Neural crest cell (in vitro differentiated cells): ENCODE measurements around the gene APOH. TPM values are rescaled to one million over a fixed set of nuclear protein-coding genes. Genes with fewer than 3 reads are reported as not detected.

Experiments used
- DNase-seq: peaks from one replicate; pipeline ENCODE4 v3.0.0; 2021; ENCODE audit warnings: low read depth, mixed read lengths, low spot score
- H3K27ac Mint-ChIP-seq: one replicate; pipeline ENCODE4 v1.8.0; 2021; ENCODE audit warnings: mild to moderate bottlenecking, mixed read lengths; ENCODE audit not compliant: unreplicated experiment
- H3K27me3 Mint-ChIP-seq: 2 replicates; pipeline ENCODE4 v1.8.0; 2021; ENCODE audit warnings: low read depth, mild to moderate bottlenecking, mixed read lengths
- H3K36me3 Mint-ChIP-seq: 2 replicates; pipeline ENCODE4 v1.8.0; 2021; ENCODE audit warnings: low read depth, mild to moderate bottlenecking, mixed read lengths
- H3K4me1 Mint-ChIP-seq: 2 replicates; pipeline ENCODE4 v1.8.0; 2021; ENCODE audit warnings: mixed read lengths
- H3K4me3 Mint-ChIP-seq: one replicate; pipeline ENCODE4 v1.8.0; 2021; ENCODE audit warnings: mild to moderate bottlenecking, mixed read lengths
- H3K9me3 Mint-ChIP-seq: 2 replicates; pipeline ENCODE4 v1.8.0; 2021; ENCODE audit warnings: mixed read lengths
- total RNA-seq: library from RNA; stranded (reverse); gene quantifications from 2 replicates; pipeline ENCODE4 v1.2.1, GENCODE V29; 2021
- TF ChIP-seq, protein P1 (sequence below): fragments of 200-600 bp; sonication (generic); conservative IDR thresholded peaks from 2 replicates; pipeline ENCODE4 v1.5.0; 2021; ENCODE audit warnings: antibody characterized with exemption, mild to moderate bottlenecking

The APOH gene
- total RNA-seq, 1 donor from 2014 or later, result not detected

DNA sequence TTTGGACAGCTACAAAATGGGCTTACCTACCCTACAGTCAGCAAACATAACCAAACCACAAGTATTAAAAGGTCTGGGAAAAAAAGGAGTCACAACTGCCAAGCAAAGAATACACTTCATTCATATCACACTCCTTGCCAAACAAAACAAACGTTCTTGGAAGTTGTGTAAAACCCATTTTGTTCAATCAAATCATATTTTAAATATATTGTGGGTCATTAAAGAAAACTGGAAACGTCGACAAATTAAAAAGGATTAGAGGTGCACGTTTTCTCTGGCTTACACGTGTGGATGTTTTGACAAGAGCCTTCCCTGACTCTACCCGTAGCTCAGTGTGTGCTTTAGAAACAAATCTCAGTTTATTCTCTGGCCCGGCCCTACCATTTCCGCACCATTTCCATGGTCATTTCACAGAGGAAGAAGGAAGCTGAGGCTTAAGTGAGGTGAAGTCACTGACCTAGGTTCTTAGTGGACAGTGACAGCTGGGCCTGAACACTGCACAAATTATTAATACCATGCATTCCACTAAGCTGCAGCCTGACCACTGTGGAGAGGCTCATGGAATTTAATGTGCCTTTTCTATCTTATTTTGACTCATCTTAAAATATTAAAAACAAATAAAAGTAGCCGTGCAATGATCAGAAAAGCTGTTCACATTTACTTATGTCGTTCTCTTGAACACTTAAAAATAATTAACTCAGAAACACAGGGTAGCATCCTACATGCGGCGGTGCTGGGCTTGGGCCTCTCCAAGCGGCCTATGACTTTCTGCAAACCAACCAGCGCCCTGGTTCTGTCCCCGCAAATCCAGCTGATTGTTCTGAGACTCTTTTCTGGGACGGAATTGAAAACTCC, 38.2 kb downstream of the APOH start:
- no peak for DNase-seq
- H3K9me3 Mint-ChIP-seq, result no peaks in the 10 kb centered on the region
- H3K4me1 Mint-ChIP-seq, result peaks cover 20% of the 10 kb centered on the region
- peaks cover 3% of the 10 kb centered on the region for H3K36me3 Mint-ChIP-seq
- no peaks in the 10 kb centered on the region for H3K27me3 Mint-ChIP-seq
- TF ChIP-seq, protein P1, sequence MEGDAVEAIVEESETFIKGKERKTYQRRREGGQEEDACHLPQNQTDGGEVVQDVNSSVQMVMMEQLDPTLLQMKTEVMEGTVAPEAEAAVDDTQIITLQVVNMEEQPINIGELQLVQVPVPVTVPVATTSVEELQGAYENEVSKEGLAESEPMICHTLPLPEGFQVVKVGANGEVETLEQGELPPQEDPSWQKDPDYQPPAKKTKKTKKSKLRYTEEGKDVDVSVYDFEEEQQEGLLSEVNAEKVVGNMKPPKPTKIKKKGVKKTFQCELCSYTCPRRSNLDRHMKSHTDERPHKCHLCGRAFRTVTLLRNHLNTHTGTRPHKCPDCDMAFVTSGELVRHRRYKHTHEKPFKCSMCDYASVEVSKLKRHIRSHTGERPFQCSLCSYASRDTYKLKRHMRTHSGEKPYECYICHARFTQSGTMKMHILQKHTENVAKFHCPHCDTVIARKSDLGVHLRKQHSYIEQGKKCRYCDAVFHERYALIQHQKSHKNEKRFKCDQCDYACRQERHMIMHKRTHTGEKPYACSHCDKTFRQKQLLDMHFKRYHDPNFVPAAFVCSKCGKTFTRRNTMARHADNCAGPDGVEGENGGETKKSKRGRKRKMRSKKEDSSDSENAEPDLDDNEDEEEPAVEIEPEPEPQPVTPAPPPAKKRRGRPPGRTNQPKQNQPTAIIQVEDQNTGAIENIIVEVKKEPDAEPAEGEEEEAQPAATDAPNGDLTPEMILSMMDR, result no peak
- H3K4me3 Mint-ChIP-seq, result peak overlapping the region; percentile 93
- peak overlapping the region; percentile 89 for H3K27ac Mint-ChIP-seq

- Mint-ChIP-seq H3K36me3 (peaks cover 13% of the 10 kb centered on the region), H3K4me1 (peaks cover 19% of the 10 kb centered on the region), H3K27me3 (no peaks in the 10 kb centered on the region), H3K9me3 (peaks cover 3% of the 10 kb centered on the region), H3K4me3 (no peak overlapping the region), H3K27ac (no peak overlapping the region)
- TF ChIP-seq, protein P1, result no peak
- DNase-seq, result no peak
These were observed 41.5 kb downstream of the APOH start for GRCh38 chr17:66187718-66188117.

DNA sequence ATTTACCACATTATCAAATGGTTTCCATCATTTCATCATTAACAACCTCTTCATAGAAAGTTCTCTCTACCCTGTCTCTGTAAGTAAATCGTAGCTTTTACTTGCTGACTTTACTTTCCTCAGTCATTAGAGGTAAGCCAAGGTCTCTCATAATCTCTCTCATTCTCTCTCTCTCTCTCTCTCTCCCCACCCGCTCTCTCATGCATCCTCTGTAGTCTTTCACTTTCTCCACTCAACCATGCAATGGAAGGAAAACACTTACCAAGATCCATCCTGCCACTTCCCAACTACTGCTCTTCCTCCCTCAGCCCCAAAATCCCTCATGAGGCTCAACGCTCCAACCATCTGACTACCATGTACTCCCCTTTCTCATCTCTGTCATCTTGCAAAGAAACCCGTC, 43.4 kb downstream of the APOH start:
- H3K27ac Mint-ChIP-seq, result no peak overlapping the region
- H3K27me3 Mint-ChIP-seq, result no peaks in the 10 kb centered on the region
- peaks cover 6% of the 10 kb centered on the region for H3K4me1 Mint-ChIP-seq
- peaks cover 3% of the 10 kb centered on the region for H3K9me3 Mint-ChIP-seq
- TF ChIP-seq, protein P1, result no peak
- no peak overlapping the region for H3K4me3 Mint-ChIP-seq
- DNase-seq, result no peak
- peaks cover 24% of the 10 kb centered on the region for H3K36me3 Mint-ChIP-seq

DNA sequence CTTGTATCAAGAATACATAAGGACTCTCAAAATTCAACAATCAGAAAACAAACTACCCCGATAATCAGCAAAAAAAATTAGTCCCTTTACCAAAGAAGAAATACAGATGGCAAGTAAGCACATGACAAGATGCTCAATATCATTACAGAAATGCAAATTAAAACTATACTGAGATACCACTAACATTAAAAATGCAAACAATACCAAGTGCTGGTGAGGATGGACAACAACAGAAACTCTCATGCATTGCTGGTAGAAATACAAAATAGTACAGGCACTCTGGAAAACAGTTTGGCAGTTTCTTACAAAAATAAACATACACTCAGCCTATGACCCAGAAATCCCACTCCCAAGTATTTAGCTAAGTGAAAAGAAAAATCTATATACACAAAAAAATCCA, 44.8 kb downstream of the APOH start:
- Mint-ChIP-seq H3K4me1 (no peaks in the 10 kb centered on the region), H3K4me3 (no peak overlapping the region)

GRCh38 chr17:66183529-66183928, 45.7 kb downstream of the APOH start:
- no peaks in the 10 kb centered on the region for H3K27me3 Mint-ChIP-seq
- TF ChIP-seq, protein P1, result no peak
- no peak for DNase-seq
- H3K4me1 Mint-ChIP-seq, result no peaks in the 10 kb centered on the region
- H3K27ac Mint-ChIP-seq, result no peak overlapping the region
- H3K9me3 Mint-ChIP-seq, result peaks cover 3% of the 10 kb centered on the region
- H3K4me3 Mint-ChIP-seq, result no peak overlapping the region
- peaks cover 35% of the 10 kb centered on the region for H3K36me3 Mint-ChIP-seq

More for the DNA sequence above, 44.8 kb downstream of the APOH start:
- Mint-ChIP-seq H3K36me3 (peaks cover 31% of the 10 kb centered on the region), H3K27me3 (no peaks in the 10 kb centered on the region), H3K9me3 (peaks cover 3% of the 10 kb centered on the region), H3K27ac (no peak overlapping the region)
- DNase-seq, result no peak
- TF ChIP-seq, protein P1, result no peak
